ENCODE results near the gene MICAL2. TPM values are rescaled to one million over a fixed set of nuclear protein-coding genes. Genes with fewer than 3 reads are reported as not detected.
A peak's percentile ranks its signal among the peaks of the same experiment; 100 is the strongest.

MICAL2 gene
- total and polyA plus RNA-seq, 2 donors (not counting 1 experiment from before 2014, with no cell fraction given) = 0.32 to 0.40 TPM

DNA sequence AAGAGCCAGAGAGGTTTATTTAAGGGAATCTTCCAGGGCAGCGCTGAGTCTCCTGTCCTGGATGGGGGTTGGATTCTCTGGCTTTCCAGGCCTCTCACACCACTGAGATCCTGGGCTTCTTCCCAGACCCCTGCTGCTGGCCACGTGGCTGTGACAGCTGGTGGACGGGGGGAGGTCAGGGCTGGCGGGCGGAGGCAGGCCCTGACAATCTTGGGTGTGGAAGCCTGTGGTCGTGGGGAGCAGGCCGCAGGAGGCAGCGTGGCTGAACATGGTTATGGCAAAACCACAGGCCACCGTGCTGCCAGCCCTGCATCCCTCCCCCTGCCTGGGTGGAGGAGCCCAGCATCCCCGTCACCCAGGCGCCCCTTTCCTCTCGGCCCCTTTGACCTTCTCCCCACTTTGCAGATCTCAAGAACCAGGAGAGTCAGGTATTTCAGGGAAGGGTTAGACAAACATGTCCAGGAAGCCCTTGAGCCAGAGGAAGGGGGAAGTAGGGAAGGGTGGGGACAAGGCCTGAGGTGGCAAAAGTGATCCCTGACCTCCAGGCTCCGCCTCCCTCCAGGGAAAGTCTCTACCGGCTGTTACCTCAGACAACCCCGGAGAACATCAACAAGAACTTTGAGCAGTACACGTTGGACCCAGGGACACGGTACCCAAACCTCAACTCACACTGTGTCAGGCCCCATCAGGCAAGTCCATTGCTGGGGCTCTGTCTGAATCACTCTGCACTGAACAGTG, 111.8 kb downstream of the MICAL2 start:
- Histone ChIP-seq H4K20me1 (ENCODE audit: control insufficient read depth, insufficient read depth, low read length, poor library complexity, severe bottlenecking) (no peaks in the 10 kb centered on the region), H3K4me1 (ENCODE audit: control insufficient read depth in 2 of 2, insufficient read depth in 2 of 2, low read length in 2 of 2) (peaks cover 3 to 17% of the 10 kb centered on the region in 2 donors), H3K27ac (ENCODE audit: low read length in 2 of 2) (no peak overlapping the region), H3K27me3 (replicated peaks in 1 of 4; ENCODE audit: control extremely low read depth in 1 of 4, control insufficient read depth in 3 of 4, insufficient read depth in 4 of 4, low read length in 3 of 4) (no peaks in the 10 kb centered on the region), H3K79me2 (ENCODE audit: control insufficient read depth, insufficient read depth, low read length) (no peaks in the 10 kb centered on the region), H3K4me2 (replicated peaks; ENCODE audit: low read depth, low read length, poor library complexity, severe bottlenecking) (no peak overlapping the region), H3K9ac (ENCODE audit: low read length) (no peak overlapping the region), H3K4me3 (ENCODE audit: control extremely low read depth in 1 of 5, extremely low read depth in 1 of 5, insufficient read depth in 1 of 5, low read depth in 2 of 5, low read length in 4 of 5) (no peak overlapping the region), H3K36me3 (replicated peaks in 1 of 2; ENCODE audit: control extremely low read depth in 1 of 2, control insufficient read depth in 1 of 2, extremely low read depth in 1 of 2, insufficient read depth in 2 of 2, low read length in 1 of 2) (no peaks in the 10 kb centered on the region), H3K9me3 (ENCODE audit: control extremely low read depth in 1 of 3, control insufficient read depth in 2 of 3, insufficient read depth in 1 of 3, low read length in 2 of 3) (peaks cover 0 to 4% (median 0%) of the 10 kb centered on the region in 3 donors), H2AFZ (ENCODE audit: insufficient read depth, low read depth, low read length, poor library complexity, severe bottlenecking) (no peak overlapping the region)
- H3K27me3 Mint-ChIP-seq = peaks cover 23% of the 10 kb centered on the region
- no peak overlapping the region for H3K4me3 Mint-ChIP-seq
- TF ChIP-seq, protein P1, sequence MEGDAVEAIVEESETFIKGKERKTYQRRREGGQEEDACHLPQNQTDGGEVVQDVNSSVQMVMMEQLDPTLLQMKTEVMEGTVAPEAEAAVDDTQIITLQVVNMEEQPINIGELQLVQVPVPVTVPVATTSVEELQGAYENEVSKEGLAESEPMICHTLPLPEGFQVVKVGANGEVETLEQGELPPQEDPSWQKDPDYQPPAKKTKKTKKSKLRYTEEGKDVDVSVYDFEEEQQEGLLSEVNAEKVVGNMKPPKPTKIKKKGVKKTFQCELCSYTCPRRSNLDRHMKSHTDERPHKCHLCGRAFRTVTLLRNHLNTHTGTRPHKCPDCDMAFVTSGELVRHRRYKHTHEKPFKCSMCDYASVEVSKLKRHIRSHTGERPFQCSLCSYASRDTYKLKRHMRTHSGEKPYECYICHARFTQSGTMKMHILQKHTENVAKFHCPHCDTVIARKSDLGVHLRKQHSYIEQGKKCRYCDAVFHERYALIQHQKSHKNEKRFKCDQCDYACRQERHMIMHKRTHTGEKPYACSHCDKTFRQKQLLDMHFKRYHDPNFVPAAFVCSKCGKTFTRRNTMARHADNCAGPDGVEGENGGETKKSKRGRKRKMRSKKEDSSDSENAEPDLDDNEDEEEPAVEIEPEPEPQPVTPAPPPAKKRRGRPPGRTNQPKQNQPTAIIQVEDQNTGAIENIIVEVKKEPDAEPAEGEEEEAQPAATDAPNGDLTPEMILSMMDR (IDR thresholded peaks at IDR 0.05) = no peak
- TF ChIP-seq EZH2 (IDR thresholded peaks at IDR 0.05; ENCODE audit: borderline replicate concordance, insufficient read depth, low read depth, low read length, poor library complexity, severe bottlenecking) = no peak
- intact Hi-C loops (cut with micrococcal nuclease) = no loop called here
- ChIA-PET POLR2A (no interaction called here), CTCF (no interaction called here)
- no peak for DNase-seq
- no peak for ATAC-seq (ENCODE audit: low read depth)
- no peaks in the 10 kb centered on the region for H3K9me3 Mint-ChIP-seq (ENCODE audit: insufficient read depth)
- peaks cover 14% of the 10 kb centered on the region for H3K4me1 Mint-ChIP-seq
- H3K27ac Mint-ChIP-seq = no peak overlapping the region
- 60% methylated on average over 10 of the region's 17 CpGs for WGBS (ENCODE audit: insufficient coverage)

DNA sequence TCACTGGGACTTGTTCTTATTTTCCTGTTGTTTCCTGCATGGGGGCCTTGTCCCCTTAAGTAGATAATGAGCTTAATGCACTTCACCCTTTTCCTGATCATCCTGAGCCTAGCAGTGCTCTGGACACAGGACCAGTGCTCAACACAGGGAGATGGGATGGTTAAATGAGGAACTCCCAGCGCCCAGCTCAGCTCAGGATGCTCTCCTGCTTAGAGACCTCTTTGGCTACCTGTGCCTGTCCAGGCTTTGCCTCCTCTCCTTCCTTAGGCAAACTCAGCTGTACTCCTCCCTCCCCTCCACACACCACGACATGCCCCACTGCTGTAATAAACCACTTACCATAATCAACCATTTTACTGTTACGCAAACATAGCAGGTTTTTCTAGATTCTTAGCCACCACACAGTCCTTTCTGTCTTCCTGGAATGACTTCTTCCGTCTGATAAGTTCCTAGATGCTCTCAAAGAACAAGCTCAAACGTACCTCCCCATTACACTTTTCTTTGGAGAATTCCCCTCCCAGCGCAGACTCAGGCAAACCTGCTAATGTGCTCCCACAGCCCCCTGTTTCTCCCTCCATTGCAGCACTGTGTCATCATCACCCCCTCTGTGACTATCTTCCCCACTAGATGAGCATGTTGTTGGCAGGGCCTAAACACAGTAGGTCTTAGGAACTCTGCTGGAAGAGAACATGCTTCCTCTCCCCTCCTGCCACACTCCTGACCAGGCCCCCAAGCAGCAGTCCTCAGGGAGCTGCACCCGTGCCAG, 113.6 kb downstream of the MICAL2 start:
- H3K4me1 ChIP-seq (ENCODE audit: control insufficient read depth in 2 of 2, insufficient read depth in 2 of 2, low read length in 2 of 2) = peaks cover 3 to 17% of the 10 kb centered on the region in 2 donors
- no peak overlapping the region for H3K4me3 Mint-ChIP-seq
- no peaks in the 10 kb centered on the region for H3K79me2 ChIP-seq (ENCODE audit: control insufficient read depth, insufficient read depth, low read length)
- no peak for DNase-seq
- H3K9me3 Mint-ChIP-seq (ENCODE audit: insufficient read depth) = no peaks in the 10 kb centered on the region
- CTCF ChIA-PET = interaction anchor here (1.0 to 2.1 kb wide), 2 partner anchors 9 to 12 kb away, joined by 4 to 8 read pairs; no protein-coding TSS in a partner anchor
- H3K9me3 ChIP-seq (ENCODE audit: control extremely low read depth in 1 of 3, control insufficient read depth in 2 of 3, insufficient read depth in 1 of 3, low read length in 2 of 3) = peaks cover 0 to 4% (median 0%) of the 10 kb centered on the region in 3 donors
- no peak overlapping the region for H3K4me3 ChIP-seq (ENCODE audit: control extremely low read depth in 1 of 5, extremely low read depth in 1 of 5, insufficient read depth in 1 of 5, low read depth in 2 of 5, low read length in 4 of 5)
- H3K9ac ChIP-seq (ENCODE audit: low read length) = no peak overlapping the region
- peaks cover 11% of the 10 kb centered on the region for H3K27me3 Mint-ChIP-seq
- H3K4me1 Mint-ChIP-seq = peaks cover 14% of the 10 kb centered on the region
- TF ChIP-seq EZH2 (IDR thresholded peaks at IDR 0.05; ENCODE audit: borderline replicate concordance, insufficient read depth, low read depth, low read length, poor library complexity, severe bottlenecking) = no peak
- TF ChIP-seq, protein P1 (IDR thresholded peaks at IDR 0.05) = no peak
- H3K27me3 ChIP-seq (replicated peaks in 1 of 4; ENCODE audit: control extremely low read depth in 1 of 4, control insufficient read depth in 3 of 4, insufficient read depth in 4 of 4, low read length in 3 of 4) = no peaks in the 10 kb centered on the region
- ATAC-seq (ENCODE audit: low read depth) = no peak
- intact Hi-C loops (cut with micrococcal nuclease) = no loop called here
- POLR2A ChIA-PET = no interaction called here
- no peak overlapping the region for H3K27ac ChIP-seq (ENCODE audit: low read length in 2 of 2)
- H3K27ac Mint-ChIP-seq = no peak overlapping the region
- no peaks in the 10 kb centered on the region for H3K36me3 ChIP-seq (replicated peaks in 1 of 2; ENCODE audit: control extremely low read depth in 1 of 2, control insufficient read depth in 1 of 2, extremely low read depth in 1 of 2, insufficient read depth in 2 of 2, low read length in 1 of 2)
- H3K4me2 ChIP-seq (replicated peaks; ENCODE audit: low read depth, low read length, poor library complexity, severe bottlenecking) = no peak overlapping the region
- no peaks in the 10 kb centered on the region for H4K20me1 ChIP-seq (ENCODE audit: control insufficient read depth, insufficient read depth, low read length, poor library complexity, severe bottlenecking)
- WGBS (ENCODE audit: insufficient coverage) = 48% methylated on average over 7 of the region's 7 CpGs
- peak overlapping the region; percentile 25 for H2AFZ ChIP-seq (ENCODE audit: insufficient read depth, low read depth, low read length, poor library complexity, severe bottlenecking)

Data from B cell (primary cell).